DND-41 (cell line): ENCODE measurements around the gene DPYD.

Experiments
- CTCF ChIP-seq: IDR thresholded peaks from 2 replicates; pipeline ENCODE4 v1.5.1; 2012; ENCODE audit warnings: borderline replicate concordance, low read length, moderate library complexity, mild to moderate bottlenecking; ENCODE audit not compliant: poor library complexity, severe bottlenecking; ENCODE audit errors: extremely low read depth
- EZH2 ChIP-seq: IDR thresholded peaks from 3 replicates; pipeline ENCODE4 v1.6.1; 2012; ENCODE audit warnings: borderline replicate concordance, low read depth, mild to moderate bottlenecking, moderate library complexity, low read length, inconsistent platforms; ENCODE audit not compliant: severe bottlenecking

GRCh38 chr1:97258597-97258996 is 662.2 kb downstream of the DPYD start:
- TF ChIP-seq CTCF (no peak), EZH2 (no peak)
